Transverse colon (tissue), 4 donors: ENCODE data around the gene ARPP21. TPM values are rescaled to one million over a fixed set of nuclear protein-coding genes. Genes with fewer than 3 reads are reported as not detected.

Experiments
- DNase-seq: peaks from one replicate; pipeline ENCODE4 v3.0.0-alpha.2; 2019
- H3K27ac ChIP-seq, 4 donors: fragments of 200-600 bp; sonication (generic); 2 replicates each; pipeline ENCODE4 v1.5.1; 2016 to 2018; ENCODE audit warnings: inconsistent platforms in 4 of 4
- H3K27me3 ChIP-seq: fragments of 200-600 bp; sonication (generic); 2 replicates; pipeline ENCODE4 v1.5.1; 2017; ENCODE audit warnings: inconsistent platforms
- H3K36me3 ChIP-seq, 4 donors: fragments of 200-600 bp; sonication (generic); 2 replicates each; pipeline ENCODE4 v1.5.1; 2017 to 2019; ENCODE audit warnings: inconsistent platforms in 4 of 4
- H3K4me1 ChIP-seq, 4 donors: fragments of 200-600 bp; sonication (generic); 2 replicates each; pipeline ENCODE4 v1.5.1; 2017 to 2020; ENCODE audit warnings: inconsistent platforms in 4 of 4
- H3K4me3 ChIP-seq, 4 donors: fragments of 200-600 bp; sonication (generic); 1 replicate in 1 of 4; 2 replicates in 3 of 4; pipeline versions ENCODE4 v1.5.1 to v1.6.1; 2017 to 2019; ENCODE audit warnings: inconsistent platforms in 4 of 4
- H3K9me3 ChIP-seq, 2 donors: fragments of 200-600 bp; sonication (generic); 2 replicates each; pipeline ENCODE4 v1.5.1; 2017 to 2019; ENCODE audit warnings: inconsistent platforms in 2 of 2
- EP300 ChIP-seq: sonication (generic); formaldehyde crosslinking; IDR thresholded peaks from one replicate; pipeline ENCODE4 v1.6.1; 2017; ENCODE audit warnings: antibody characterized with exemption, low read depth
- POLR2A ChIP-seq: fragments of 450-650 bp; IDR thresholded peaks from one replicate; pipeline ENCODE4 v1.6.1; 2016; ENCODE audit warnings: antibody characterized with exemption, mild to moderate bottlenecking, moderate library complexity
- POLR2AphosphoS5 ChIP-seq, 3 donors: sonication (generic); formaldehyde crosslinking; IDR thresholded peaks; one replicate each; pipeline ENCODE4 v1.6.1; 2016; ENCODE audit warnings: antibody characterized with exemption in 3 of 3
- WGBS, 2 donors: methylation state at CpG; one replicate each; pipeline ENCODE4 v1.1.5; 2018; ENCODE audit warnings: low coverage in 1 of 2; 5-methylcytosine and 5-hydroxymethylcytosine counted together
- in situ Hi-C, 4 donors: fragments of 200-750 bp; cut with MboI; loops; one replicate each; pipeline versions ENCODE4 v1.15.0 to v1.15.1; 2017; ENCODE audit warnings: low sequenced_read_pairs in 3 of 4, low pct_ligation_motif_present in 1 of 4, low pct_unique_long_range_greater_than_20kb in 1 of 4
- intact Hi-C: fragments of 100-400 bp; cut with DNase I; formaldehyde crosslinking; loops from one replicate; pipeline ENCODE4 v1.15.1; 2023; ENCODE audit warnings: low total_unique reads
- total RNA-seq, 4 donors: library from RNA; depleted of rRNA; stranded (reverse); fragments of >200 nt; gene quantifications; one replicate each; pipeline ENCODE4 v1.1.0, GENCODE V29; 2016
- TF ChIP-seq, protein P1 (sequence below), 5 experiments: fragments of 200-600 bp in 3 of 5; fragments of 450-650 bp in 2 of 5; sonication (generic) in 3 of 5; IDR thresholded peaks; 1 replicate in 2 of 5; 2 replicates in 3 of 5; pipeline ENCODE4 v1.5.1; 2016 to 2017; ENCODE audit warnings: antibody characterized with exemption in 5 of 5, inconsistent platforms in 3 of 5, mild to moderate bottlenecking in 2 of 5, moderate library complexity in 1 of 5

ARPP21 gene
- total RNA-seq, 4 donors from 2014 or later: 0.32 TPM; not detected in 3

DNA sequence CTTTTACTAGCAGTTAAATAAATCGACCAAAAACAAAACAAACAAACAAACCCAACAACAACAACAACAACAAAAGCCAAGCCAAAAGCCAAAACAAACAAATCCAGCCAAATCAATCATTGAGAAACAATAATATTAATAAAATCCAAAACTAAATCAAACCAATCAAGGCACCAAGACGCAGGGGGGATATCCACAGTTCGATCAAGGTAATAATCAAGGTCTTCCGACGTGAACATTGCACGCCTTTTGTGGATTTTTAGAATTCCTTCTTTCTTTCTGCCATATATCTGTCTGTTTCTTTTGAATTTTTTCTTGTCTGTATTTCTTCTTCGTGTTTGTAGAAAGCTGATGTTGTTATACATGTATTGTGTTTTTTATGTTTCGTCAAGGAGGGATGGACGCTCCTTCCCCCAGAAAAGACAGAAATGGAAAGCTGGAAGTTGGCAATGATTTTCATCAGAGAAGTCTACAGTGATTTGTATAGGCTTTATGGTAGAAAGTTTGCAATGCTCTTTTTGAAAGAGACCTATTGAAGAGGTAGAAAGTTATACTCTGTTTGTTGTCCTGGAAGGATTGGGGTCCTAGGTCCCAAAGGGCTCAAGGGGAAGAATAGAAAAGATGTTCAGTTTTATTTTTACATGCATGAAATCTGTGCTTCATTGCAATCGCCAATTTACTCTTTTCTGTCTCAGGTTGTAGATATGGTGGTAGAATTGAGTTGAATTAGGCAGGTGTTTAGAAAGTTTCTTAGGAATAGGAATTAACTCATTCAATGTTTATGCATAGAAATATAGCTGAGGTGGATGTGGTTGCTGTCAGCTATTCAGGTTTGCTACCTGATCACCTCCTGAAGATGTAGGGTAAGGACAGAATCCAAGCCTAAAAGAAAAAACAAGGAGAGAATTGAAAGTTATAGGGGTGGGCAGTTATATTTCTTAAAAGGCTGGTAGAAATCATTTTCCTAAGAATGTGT is 1.2 kb downstream of the ARPP21 start:
- Histone ChIP-seq H3K4me1 (peaks cover 0 to 10% (median 2%) of the 10 kb centered on the region in 4 donors), H3K36me3 (no peaks in the 10 kb centered on the region), H3K4me3 (peak overlapping the region in 1 of 4 donors; percentile 34), H3K27me3 (peaks cover 46% of the 10 kb centered on the region), H3K9me3 (no peaks in the 10 kb centered on the region), H3K27ac (no peak overlapping the region)
- intact Hi-C loops: no loop called here
- in situ Hi-C loops: no loop called here
- WGBS, 2 donors: 51 to 58% methylated on average over 10 of the region's 10 CpGs
- no peak for TF ChIP-seq EP300
- TF ChIP-seq, protein P1, sequence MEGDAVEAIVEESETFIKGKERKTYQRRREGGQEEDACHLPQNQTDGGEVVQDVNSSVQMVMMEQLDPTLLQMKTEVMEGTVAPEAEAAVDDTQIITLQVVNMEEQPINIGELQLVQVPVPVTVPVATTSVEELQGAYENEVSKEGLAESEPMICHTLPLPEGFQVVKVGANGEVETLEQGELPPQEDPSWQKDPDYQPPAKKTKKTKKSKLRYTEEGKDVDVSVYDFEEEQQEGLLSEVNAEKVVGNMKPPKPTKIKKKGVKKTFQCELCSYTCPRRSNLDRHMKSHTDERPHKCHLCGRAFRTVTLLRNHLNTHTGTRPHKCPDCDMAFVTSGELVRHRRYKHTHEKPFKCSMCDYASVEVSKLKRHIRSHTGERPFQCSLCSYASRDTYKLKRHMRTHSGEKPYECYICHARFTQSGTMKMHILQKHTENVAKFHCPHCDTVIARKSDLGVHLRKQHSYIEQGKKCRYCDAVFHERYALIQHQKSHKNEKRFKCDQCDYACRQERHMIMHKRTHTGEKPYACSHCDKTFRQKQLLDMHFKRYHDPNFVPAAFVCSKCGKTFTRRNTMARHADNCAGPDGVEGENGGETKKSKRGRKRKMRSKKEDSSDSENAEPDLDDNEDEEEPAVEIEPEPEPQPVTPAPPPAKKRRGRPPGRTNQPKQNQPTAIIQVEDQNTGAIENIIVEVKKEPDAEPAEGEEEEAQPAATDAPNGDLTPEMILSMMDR (IDR thresholded peaks at IDR 0.05): no peak
- TF ChIP-seq POLR2AphosphoS5 (IDR thresholded peaks at IDR 0.05): no peak
- TF ChIP-seq POLR2A: no peak
- no peak for DNase-seq

- 46 to 63% methylated on average over 1 of the region's 1 CpG for WGBS, 2 donors
- Histone ChIP-seq H3K36me3 (no peaks in the 10 kb centered on the region), H3K4me3 (no peak overlapping the region), H3K4me1 (peaks cover 0 to 10% (median 2%) of the 10 kb centered on the region in 4 donors), H3K9me3 (no peaks in the 10 kb centered on the region), H3K27ac (no peak overlapping the region), H3K27me3 (peaks cover 46% of the 10 kb centered on the region)
- no peak for TF ChIP-seq POLR2A
- no peak for TF ChIP-seq EP300
- TF ChIP-seq, protein P1 (IDR thresholded peaks at IDR 0.05): no peak
- TF ChIP-seq POLR2AphosphoS5 (IDR thresholded peaks at IDR 0.05): no peak
- in situ Hi-C loops: no loop called here
- no peak for DNase-seq
- intact Hi-C loops: no loop called here
Measured at GRCh38 chr3:35641331-35641730, 2.0 kb downstream of the ARPP21 start.

DNA sequence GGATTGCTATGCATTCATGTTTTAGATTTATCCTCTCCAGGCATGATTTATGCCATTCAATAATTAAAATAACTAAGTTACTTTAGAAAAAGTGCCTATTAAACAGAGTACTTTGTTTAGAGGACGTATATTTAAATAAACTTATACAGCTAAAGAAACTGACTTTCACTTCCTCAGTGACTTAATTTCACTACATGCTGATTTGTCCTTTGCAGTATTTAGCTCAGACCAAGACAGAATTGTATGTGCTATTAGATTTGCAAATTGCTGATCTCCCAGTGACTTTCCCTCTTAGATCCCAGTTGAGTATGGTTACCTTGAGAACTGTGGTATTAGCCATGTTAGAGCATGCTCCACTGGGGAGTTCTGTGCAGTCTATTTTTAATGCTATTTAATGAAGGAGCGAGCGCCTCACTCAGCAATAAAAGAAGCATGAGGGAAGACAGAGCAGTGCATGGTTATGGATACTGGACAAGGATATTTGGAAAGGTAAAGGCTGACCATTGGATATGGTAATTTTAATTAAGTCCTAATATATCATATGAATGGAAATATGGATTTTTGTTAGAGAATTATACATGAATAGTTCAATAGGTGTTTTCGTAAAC is 2.7 kb downstream of the ARPP21 start:
- H3K4me1 ChIP-seq: peaks cover 0 to 10% (median 2%) of the 10 kb centered on the region in 4 donors
- intact Hi-C loops (no loop called here), in situ Hi-C loops (no loop called here)
- H3K27me3 ChIP-seq: peaks cover 46% of the 10 kb centered on the region
- no peak for DNase-seq
- H3K9me3 ChIP-seq: no peaks in the 10 kb centered on the region
- H3K4me3 ChIP-seq: no peak overlapping the region
- H3K27ac ChIP-seq: no peak overlapping the region
- no peak for TF ChIP-seq EP300
- H3K36me3 ChIP-seq: no peaks in the 10 kb centered on the region
- 69 to 76% methylated on average over 4 of the region's 4 CpGs for WGBS, 2 donors

DNA sequence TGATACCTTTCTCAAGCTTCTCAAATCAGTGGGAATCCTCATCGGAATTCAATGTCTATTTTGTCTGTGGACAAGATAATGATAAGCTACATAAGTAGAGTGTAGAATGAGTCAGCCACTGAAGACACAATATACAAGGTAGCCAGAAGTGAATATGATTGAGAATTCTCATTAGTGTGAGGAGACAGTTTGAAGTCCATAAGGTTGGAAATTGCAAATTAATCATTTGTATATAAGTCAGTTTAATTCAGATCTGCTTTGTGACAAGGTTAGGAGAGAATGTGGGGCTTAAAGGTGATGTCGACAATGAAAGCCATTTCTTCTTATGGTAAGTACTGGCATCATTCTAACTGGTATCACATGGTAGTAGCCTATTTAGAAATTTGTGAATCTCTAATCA is 4.2 kb downstream of the ARPP21 start:
- TF ChIP-seq, protein P1 (IDR thresholded peaks at IDR 0.05): no peak
- TF ChIP-seq EP300: no peak
- TF ChIP-seq POLR2AphosphoS5 (IDR thresholded peaks at IDR 0.05): no peak
- TF ChIP-seq POLR2A: no peak
- Histone ChIP-seq H3K4me3 (no peak overlapping the region), H3K36me3 (no peaks in the 10 kb centered on the region), H3K27me3 (peaks cover 42% of the 10 kb centered on the region), H3K4me1 (peaks cover 0 to 10% (median 2%) of the 10 kb centered on the region in 4 donors), H3K27ac (no peak overlapping the region), H3K9me3 (no peaks in the 10 kb centered on the region)
- intact Hi-C loops (no loop called here), in situ Hi-C loops (no loop called here)
- WGBS, 2 donors: 73 to 80% methylated on average over 2 of the region's 2 CpGs
- DNase-seq: no peak
